Bronchial epithelial cell (primary cell): ENCODE results near the gene CRYBG1. TPM values are rescaled to one million over a fixed set of nuclear protein-coding genes. Genes with fewer than 3 reads are reported as not detected.
"Not testable (repeated sequence)": the region's sequence is repeated elsewhere in the genome, so short reads cannot be mapped to it uniquely, and the experiment has no call there.

Experiments used
- DNase-seq: peaks from one replicate; pipeline ENCODE4 v3.0.0-alpha.2; 2010; ENCODE audit warnings: low read depth
- FAIRE-seq: peaks from 2 replicates; lab custom pipeline; 2011; peaks lifted over from hg19 to GRCh38; lab: Jason Lieb, UNC
- H3K27me3 ChIP-seq: 2 replicates; pipeline ENCODE4 v1.5.1; 2011; ENCODE audit warnings: low read length; ENCODE audit not compliant: control insufficient read depth, insufficient read depth
- H3K36me3 ChIP-seq: 2 replicates; pipeline ENCODE4 v1.5.1; 2011; ENCODE audit warnings: low read length; ENCODE audit not compliant: control insufficient read depth, insufficient read depth
- H3K4me3 ChIP-seq: 2 replicates; pipeline ENCODE4 v1.5.1; 2011; ENCODE audit warnings: mild to moderate bottlenecking, low read depth, low read length, control low read depth
- total RNA-seq: library from RNA; depleted of rRNA; stranded (reverse); fragments of >200 nt; gene quantifications from 2 replicates; pipeline ENCODE4 v1.2.1, GENCODE V29; 2014
- TF ChIP-seq, protein P1 (sequence below): IDR thresholded peaks from 2 replicates; pipeline ENCODE4 v1.5.1; 2011; ENCODE audit warnings: mild to moderate bottlenecking, moderate library complexity, low read length, control low read depth, inconsistent platforms; ENCODE audit not compliant: insufficient read depth, severe bottlenecking

The CRYBG1 gene
- total RNA-seq, 1 donor from 2014 or later = 45.0 TPM

GRCh38 chr6:106513808-106514582, 153.5 kb downstream of the CRYBG1 start:
- TF ChIP-seq, protein P1, sequence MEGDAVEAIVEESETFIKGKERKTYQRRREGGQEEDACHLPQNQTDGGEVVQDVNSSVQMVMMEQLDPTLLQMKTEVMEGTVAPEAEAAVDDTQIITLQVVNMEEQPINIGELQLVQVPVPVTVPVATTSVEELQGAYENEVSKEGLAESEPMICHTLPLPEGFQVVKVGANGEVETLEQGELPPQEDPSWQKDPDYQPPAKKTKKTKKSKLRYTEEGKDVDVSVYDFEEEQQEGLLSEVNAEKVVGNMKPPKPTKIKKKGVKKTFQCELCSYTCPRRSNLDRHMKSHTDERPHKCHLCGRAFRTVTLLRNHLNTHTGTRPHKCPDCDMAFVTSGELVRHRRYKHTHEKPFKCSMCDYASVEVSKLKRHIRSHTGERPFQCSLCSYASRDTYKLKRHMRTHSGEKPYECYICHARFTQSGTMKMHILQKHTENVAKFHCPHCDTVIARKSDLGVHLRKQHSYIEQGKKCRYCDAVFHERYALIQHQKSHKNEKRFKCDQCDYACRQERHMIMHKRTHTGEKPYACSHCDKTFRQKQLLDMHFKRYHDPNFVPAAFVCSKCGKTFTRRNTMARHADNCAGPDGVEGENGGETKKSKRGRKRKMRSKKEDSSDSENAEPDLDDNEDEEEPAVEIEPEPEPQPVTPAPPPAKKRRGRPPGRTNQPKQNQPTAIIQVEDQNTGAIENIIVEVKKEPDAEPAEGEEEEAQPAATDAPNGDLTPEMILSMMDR = no peak
- peaks cover 11% of the 10 kb centered on the region for H3K36me3 ChIP-seq
- FAIRE-seq = no peak
- peak overlapping the region; percentile 50 for H3K4me3 ChIP-seq
- no peaks in the 10 kb centered on the region for H3K27me3 ChIP-seq
- peak; percentile 71 for DNase-seq

DNA sequence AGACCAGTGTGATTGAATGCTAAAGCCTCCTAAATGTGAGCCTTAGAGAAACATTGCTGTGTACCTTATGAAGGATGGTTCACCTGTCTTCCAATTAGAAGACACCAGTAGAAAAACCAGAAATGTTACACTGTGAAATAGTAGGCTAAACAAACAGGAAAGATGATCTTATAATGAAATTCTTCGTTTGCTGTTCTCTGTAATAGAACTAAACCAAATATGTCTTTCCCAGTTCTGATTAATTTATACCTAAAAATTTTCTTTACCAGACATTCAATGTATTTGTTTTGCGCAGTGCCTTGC, 154.0 kb downstream of the CRYBG1 start:
- peaks cover 11% of the 10 kb centered on the region for H3K36me3 ChIP-seq
- H3K4me3 ChIP-seq = peak overlapping the region; percentile 50
- TF ChIP-seq, protein P1 = no peak
- H3K27me3 ChIP-seq = no peaks in the 10 kb centered on the region
- DNase-seq (no peak), FAIRE-seq (no peak)

- H3K4me3 ChIP-seq, H3K27me3 ChIP-seq, DNase-seq, FAIRE-seq: not testable (repeated sequence)
- H3K36me3 ChIP-seq = peaks cover 16% of the 10 kb centered on the region
Measured at GRCh38 chr6:106515582-106515981, 155.1 kb downstream of the CRYBG1 start.

- H3K4me3 ChIP-seq = no peak overlapping the region
- H3K36me3 ChIP-seq = peaks cover 15% of the 10 kb centered on the region
- DNase-seq = no peak
- no peaks in the 10 kb centered on the region for H3K27me3 ChIP-seq
- no peak for FAIRE-seq
- TF ChIP-seq, protein P1 = no peak
Measured at GRCh38 chr6:106516616-106517015, 156.1 kb downstream of the CRYBG1 start.

DNA sequence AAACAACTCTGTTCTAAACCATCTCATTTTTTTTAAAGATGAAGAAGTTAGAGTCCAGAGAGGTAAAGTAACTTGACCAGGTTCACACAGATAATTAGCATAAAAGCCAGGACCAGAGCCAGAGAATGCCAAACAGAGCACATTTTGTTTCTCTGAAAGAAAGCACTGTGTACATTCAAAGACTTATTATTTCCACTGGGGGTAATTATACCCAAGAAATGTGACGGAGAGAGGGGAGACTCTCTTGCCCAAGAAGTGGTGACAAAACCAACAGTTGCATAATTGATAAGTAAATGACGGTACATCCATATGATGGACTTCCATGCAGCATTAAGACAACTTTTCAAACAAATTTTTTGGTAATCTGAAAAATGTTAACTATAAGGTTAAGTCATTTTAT, 157.2 kb downstream of the CRYBG1 start:
- FAIRE-seq (no peak), DNase-seq (no peak)

DNA sequence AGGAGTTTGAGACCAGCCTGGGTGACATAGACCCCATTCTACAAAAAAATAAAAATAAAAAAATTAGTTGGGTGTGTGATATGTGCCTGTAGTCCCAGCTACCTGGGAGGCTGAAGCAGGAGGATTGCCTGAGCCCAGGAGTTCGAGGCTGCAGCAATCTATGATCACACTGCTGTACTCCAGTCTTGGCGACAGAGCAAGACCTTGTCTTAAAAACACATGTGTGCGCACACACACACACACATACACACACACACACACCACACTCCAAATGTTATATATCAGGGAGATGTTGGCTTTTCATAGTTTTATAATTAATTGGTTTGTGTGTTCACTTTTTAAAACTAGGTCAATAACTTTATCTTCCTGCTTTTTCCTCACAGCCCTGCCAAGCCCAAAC, 158.2 kb downstream of the CRYBG1 start:
- Histone ChIP-seq H3K27me3 (no peaks in the 10 kb centered on the region), H3K4me3 (no peak overlapping the region), H3K36me3 (peaks cover 8% of the 10 kb centered on the region)
- TF ChIP-seq, protein P1 = no peak
- FAIRE-seq (no peak), DNase-seq (no peak)

More for the DNA sequence above, 157.2 kb downstream of the CRYBG1 start:
- Histone ChIP-seq H3K36me3 (peaks cover 10% of the 10 kb centered on the region), H3K4me3 (no peak overlapping the region), H3K27me3 (no peaks in the 10 kb centered on the region)
- TF ChIP-seq, protein P1 = no peak
